Thoracic aorta (tissue), 2 donors: ENCODE data around the gene TRIM46. TPM values are rescaled to one million over a fixed set of nuclear protein-coding genes. Genes with fewer than 3 reads are reported as not detected.
"Not testable (repeated sequence)": the region's sequence is repeated elsewhere in the genome, so short reads cannot be mapped to it uniquely, and the experiment has no call there.

Source experiments
- ATAC-seq: fragments of 150-250 bp; one replicate; pipeline ENCODE4 v1.8.0; 2017; ENCODE audit warnings: low read depth; ENCODE audit not compliant: insufficient number of reproducible peaks, low FRiP score
- DNase-seq: peaks from one replicate; pipeline ENCODE4 v3.0.0-alpha.2; 2020; ENCODE audit warnings: low spot score
- H3K27ac ChIP-seq, 2 donors: fragments of 200-600 bp; sonication (generic); 1 replicate in 1 of 2; 2 replicates in 1 of 2; pipeline ENCODE4 v1.5.1; 2016; ENCODE audit warnings: mild to moderate bottlenecking in 2 of 2, moderate library complexity in 2 of 2
- H3K27me3 ChIP-seq: fragments of 200-600 bp; sonication (generic); replicated peaks from 2 replicates; pipeline ENCODE4 v1.6.0; 2016; ENCODE audit warnings: mild to moderate bottlenecking; ENCODE audit not compliant: insufficient read depth
- H3K36me3 ChIP-seq: fragments of 200-600 bp; sonication (generic); one replicate; pipeline ENCODE4 v1.5.1; 2016
- H3K4me1 ChIP-seq, 2 donors: fragments of 200-600 bp; sonication (generic); 1 replicate in 1 of 2; 2 replicates in 1 of 2; pipeline versions ENCODE4 v1.5.1 to v1.6.0; 2016; ENCODE audit warnings: low read depth in 2 of 2, mild to moderate bottlenecking in 1 of 2; ENCODE audit not compliant: control insufficient read depth in 1 of 2
- H3K4me3 ChIP-seq: fragments of 200-600 bp; sonication (generic); 2 replicates; pipeline ENCODE4 v1.5.1; 2016; ENCODE audit warnings: mild to moderate bottlenecking
- H3K9me3 ChIP-seq: fragments of 200-600 bp; sonication (generic); 2 replicates; pipeline ENCODE4 v1.5.1; 2016
- total RNA-seq, 2 donors: library from RNA; depleted of rRNA; stranded (reverse); fragments of >200 nt; gene quantifications; one replicate each; pipeline versions ENCODE4 v1.1.0 to v1.2.3, GENCODE V29; 2016
- TF ChIP-seq, protein P1 (sequence below): fragments of 200-600 bp; sonication (generic); IDR thresholded peaks from one replicate; pipeline ENCODE4 v1.5.1; 2019; ENCODE audit warnings: antibody characterized with exemption

Gene TRIM46
- total RNA-seq, 2 donors from 2014 or later: 2.7 to 5.8 TPM

DNA sequence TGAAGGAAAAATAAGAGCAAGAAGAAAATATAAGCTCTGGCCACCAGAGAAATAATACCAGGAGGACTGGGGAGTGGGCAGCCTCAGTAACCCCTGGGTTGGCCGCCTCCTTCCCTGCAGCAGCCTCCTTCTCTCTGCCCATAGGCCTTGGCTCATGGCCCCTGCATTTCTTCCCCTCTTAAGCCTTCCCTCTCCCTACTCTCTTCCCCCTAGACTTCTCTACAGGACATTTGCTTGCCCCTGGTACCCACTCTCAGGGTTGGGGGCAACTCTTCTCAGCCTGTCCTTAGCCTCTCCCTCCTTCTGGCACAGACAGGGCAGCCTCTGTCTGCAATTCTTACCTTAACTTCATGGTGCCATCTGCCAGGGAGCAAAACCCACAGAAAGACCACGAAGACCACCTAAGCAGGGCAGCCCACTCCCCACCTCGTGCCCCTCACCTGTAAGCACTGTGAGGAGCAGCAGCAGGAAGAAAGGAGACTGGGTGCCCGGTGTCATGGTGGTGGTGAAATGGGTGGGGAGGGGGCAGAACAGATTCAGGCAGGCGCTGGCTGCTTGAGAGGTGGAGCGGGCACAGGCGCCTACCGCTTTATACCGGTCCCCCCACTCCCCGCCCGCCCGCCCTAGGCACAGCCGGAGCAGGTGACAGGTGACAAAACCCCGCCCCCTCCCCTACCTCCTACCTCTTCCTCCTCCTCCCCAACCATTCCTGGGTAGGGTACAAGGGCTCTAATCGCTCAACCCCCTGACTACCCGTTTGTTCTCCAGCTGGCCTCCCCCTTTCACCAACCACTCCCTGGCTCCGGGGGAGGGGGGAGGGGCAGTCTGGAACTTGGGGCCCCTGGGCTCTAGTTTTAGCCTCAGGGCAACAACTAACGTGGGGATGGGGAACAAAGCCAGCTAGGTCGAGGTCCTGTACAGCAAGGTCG, 19.0 kb downstream of the TRIM46 start:
- Histone ChIP-seq H3K4me1 (peaks cover 6 to 25% of the 10 kb centered on the region in 2 donors), H3K27ac (peak overlapping the region; percentile 82 to 91), H3K4me3 (peak overlapping the region; percentile 67), H3K9me3 (no peaks in the 10 kb centered on the region), H3K36me3 (peaks cover 9% of the 10 kb centered on the region), H3K27me3 (no peaks in the 10 kb centered on the region)
- DNase-seq (no peak), ATAC-seq (peak; percentile 24)
- TF ChIP-seq, protein P1, sequence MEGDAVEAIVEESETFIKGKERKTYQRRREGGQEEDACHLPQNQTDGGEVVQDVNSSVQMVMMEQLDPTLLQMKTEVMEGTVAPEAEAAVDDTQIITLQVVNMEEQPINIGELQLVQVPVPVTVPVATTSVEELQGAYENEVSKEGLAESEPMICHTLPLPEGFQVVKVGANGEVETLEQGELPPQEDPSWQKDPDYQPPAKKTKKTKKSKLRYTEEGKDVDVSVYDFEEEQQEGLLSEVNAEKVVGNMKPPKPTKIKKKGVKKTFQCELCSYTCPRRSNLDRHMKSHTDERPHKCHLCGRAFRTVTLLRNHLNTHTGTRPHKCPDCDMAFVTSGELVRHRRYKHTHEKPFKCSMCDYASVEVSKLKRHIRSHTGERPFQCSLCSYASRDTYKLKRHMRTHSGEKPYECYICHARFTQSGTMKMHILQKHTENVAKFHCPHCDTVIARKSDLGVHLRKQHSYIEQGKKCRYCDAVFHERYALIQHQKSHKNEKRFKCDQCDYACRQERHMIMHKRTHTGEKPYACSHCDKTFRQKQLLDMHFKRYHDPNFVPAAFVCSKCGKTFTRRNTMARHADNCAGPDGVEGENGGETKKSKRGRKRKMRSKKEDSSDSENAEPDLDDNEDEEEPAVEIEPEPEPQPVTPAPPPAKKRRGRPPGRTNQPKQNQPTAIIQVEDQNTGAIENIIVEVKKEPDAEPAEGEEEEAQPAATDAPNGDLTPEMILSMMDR: no peak

DNA sequence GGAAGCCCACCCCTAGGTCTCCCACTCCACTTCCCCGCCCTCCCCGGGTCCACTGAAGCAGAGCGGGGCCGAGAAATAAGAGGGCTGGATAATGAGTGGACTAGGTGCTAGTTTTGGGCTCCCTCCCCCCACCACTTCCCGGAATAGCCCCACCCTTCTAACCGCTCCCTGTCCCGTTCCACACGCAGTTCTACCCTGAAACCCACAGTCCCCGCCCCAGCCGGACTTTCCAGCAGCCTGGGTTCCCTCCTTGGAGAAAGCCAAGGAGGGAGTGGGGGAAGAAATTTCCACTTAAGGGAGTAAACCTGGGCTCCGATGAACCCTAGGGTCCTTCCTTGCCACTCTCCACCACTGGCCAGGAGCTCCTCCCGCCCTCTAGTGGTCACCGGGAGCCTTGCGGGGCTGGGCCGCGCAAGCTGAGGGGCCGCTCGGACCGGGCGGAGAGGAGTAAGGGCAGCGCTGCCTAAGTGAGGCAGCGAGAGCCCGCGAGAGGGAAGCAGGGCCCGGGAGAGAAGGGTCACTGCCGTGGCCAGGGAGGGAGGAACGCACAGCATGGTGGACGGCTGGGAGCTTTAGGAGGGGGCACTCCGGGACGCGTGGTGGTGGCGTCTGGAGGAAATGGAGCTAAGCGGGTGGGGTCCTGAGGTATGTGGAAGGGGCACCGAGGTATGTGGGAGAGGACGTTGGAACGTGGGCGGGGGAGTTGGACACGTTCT, 19.8 kb downstream of the TRIM46 start:
- Histone ChIP-seq H3K4me1 (peaks cover 6 to 25% of the 10 kb centered on the region in 2 donors), H3K27me3 (no peaks in the 10 kb centered on the region), H3K27ac (peak overlapping the region; percentile 82 to 91), H3K4me3 (peak overlapping the region; percentile 67), H3K9me3 (no peaks in the 10 kb centered on the region), H3K36me3 (peaks cover 9% of the 10 kb centered on the region)
- TF ChIP-seq, protein P1: peak; percentile 99
- ATAC-seq (peak; percentile 84), DNase-seq (peak; percentile 78)

DNA sequence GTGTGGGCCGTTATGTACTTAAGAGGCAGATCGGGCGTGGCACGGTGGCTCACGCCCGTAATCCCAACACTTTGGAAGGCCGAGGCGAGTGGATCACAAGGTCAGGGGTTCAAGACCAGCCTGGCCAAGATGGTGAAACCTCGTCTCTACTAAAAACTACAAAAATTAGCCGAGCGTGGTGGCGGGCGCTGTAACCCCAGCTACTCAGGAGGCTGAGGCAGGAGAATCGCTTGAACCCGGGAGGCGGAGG, 20.3 kb downstream of the TRIM46 start:
- peaks cover 6 to 25% of the 10 kb centered on the region in 2 donors for H3K4me1 ChIP-seq
- not testable (repeated sequence) for DNase-seq, ATAC-seq, H3K9me3 ChIP-seq, H3K27me3 ChIP-seq, H3K36me3 ChIP-seq
- peak overlapping the region; percentile 67 for H3K4me3 ChIP-seq
- H3K27ac ChIP-seq: peak overlapping the region; percentile 82 to 91

DNA sequence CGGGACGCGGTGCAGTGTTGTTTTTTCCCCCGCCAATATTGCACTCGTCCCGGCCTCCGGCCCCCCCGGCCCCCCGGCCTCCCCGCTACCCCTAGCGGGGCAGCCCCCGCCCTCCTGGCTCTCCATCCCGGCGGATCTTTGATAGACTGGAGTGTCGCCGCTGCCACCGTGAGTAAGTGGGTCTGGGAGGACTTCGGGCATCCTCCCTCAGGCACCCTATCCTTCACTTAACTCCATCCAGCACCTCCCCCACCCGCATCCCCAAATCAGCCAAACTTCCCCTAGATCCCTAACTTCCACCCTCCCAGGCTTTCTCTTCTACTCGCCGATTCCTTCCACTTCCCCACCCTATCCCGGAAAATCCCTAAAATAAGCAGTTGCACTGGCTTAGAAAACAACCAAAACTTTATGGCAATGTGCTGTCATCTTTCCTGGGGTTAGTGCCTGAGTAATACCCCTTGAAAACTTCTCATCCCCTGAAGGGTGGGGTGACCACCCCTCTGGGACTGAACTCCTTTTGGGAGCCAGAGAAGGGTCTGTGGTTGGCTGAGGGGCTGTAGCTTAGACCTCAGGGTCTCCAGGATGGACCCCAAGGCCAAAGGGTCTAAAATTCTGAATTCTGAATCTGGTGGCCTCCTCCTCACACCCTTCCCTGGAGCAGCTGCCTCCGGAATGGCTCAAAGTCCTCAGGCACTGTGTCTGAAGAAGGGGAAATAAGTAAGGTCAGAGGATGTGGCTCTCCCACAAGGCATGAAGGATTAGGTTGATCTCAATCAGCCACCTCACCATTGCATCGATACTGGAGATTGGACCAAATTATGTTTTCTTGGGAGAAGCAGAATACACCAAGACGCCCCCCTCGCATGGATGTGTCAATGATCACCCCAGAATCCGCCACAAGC, 21.8 kb downstream of the TRIM46 start:
- Histone ChIP-seq H3K4me3 (peak overlapping the region; percentile 67), H3K27ac (peak overlapping the region; percentile 47 to 48), H3K9me3 (no peaks in the 10 kb centered on the region), H3K36me3 (peaks cover 9% of the 10 kb centered on the region), H3K4me1 (peaks cover 6 to 25% of the 10 kb centered on the region in 2 donors), H3K27me3 (no peaks in the 10 kb centered on the region)
- ATAC-seq (no peak), DNase-seq (no peak)
- TF ChIP-seq, protein P1: no peak

DNA sequence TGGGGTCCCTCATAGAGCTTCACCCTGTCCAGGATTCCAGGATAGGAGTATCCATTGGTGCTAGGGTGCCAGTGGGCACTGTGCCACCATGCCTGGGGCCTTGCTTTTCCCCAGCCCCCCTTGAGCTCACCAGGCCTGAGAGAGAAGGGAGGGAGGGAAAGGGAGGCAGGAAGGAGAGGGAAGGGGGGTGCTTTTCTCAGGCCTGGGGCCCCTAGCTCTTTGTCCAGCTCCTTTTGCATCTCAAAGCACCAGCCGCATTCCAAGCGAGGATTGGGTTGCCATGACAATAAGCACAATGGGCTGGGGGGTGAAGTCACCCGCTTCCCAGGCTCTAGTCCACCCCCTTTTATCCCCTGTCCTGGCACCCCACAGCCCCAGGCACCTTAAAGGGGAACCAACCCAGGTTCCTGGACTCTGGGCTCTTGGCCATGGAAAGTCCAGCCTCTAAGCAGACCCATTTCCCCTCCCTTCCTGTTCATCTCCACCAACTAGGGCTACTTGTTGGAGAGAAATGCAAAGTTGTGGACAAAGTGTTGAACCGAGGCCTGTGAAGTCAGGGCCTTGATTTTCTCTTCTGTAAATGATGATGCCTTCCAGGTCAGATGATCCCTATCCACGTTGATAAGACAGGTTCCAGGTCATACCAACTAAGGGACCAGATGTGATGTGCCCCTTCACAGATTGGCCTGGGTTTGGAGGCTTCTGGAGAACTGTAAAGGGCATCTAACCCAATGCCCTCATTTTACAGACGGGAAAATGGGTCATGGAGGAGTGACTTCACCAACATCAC, 22.6 kb downstream of the TRIM46 start:
- ATAC-seq: no peak
- peak overlapping the region in 1 of 2 donors; percentile 48 for H3K27ac ChIP-seq

More for the DNA sequence above, 22.6 kb downstream of the TRIM46 start:
- Histone ChIP-seq H3K27me3 (no peaks in the 10 kb centered on the region), H3K4me3 (no peak overlapping the region), H3K4me1 (peaks cover 6 to 25% of the 10 kb centered on the region in 2 donors), H3K36me3 (peaks cover 9% of the 10 kb centered on the region), H3K9me3 (no peaks in the 10 kb centered on the region)
- DNase-seq: no peak
- TF ChIP-seq, protein P1: no peak
